Measurements from ENCODE around the gene SBF2. TPM values are rescaled to one million over a fixed set of nuclear protein-coding genes. Genes with fewer than 3 reads are reported as not detected.
"Not testable (repeated sequence)": the region's sequence is repeated elsewhere in the genome, so short reads cannot be mapped to it uniquely, and the experiment has no call there.

SBF2 gene
- total RNA-seq, 1 donor from 2014 or later: 39.5 TPM

GRCh38 chr11:9901943-9902342, 392.1 kb downstream of the SBF2 start:
- H3K4me1 Mint-ChIP-seq (ENCODE audit: unreplicated experiment): peaks cover 16% of the 10 kb centered on the region
- peaks cover 14% of the 10 kb centered on the region for H3K9me3 Mint-ChIP-seq
- no peak overlapping the region for H3K4me3 Mint-ChIP-seq
- H3K36me3 Mint-ChIP-seq: peaks cover 8% of the 10 kb centered on the region
- no peak overlapping the region for H3K27ac Mint-ChIP-seq
- H3K27me3 Mint-ChIP-seq: no peaks in the 10 kb centered on the region
- DNase-seq (ENCODE audit: extremely low spot score, unreplicated experiment): no peak
- TF ChIP-seq CTCF (conservative IDR thresholded peaks at IDR 0.05): no peak

GRCh38 chr11:9900253-9900652, 393.8 kb downstream of the SBF2 start:
- H3K9me3 Mint-ChIP-seq: peaks cover 14% of the 10 kb centered on the region
- H3K36me3 Mint-ChIP-seq: peaks cover 16% of the 10 kb centered on the region
- H3K4me3 Mint-ChIP-seq: peak overlapping the region; percentile 46
- not testable (repeated sequence) for DNase-seq (ENCODE audit: extremely low spot score, unreplicated experiment); H3K4me1 Mint-ChIP-seq (ENCODE audit: unreplicated experiment); H3K27me3 Mint-ChIP-seq
- peak overlapping the region; percentile 91 for H3K27ac Mint-ChIP-seq

- Mint-ChIP-seq H3K36me3 (peaks cover 20% of the 10 kb centered on the region), H3K4me1 (ENCODE audit: unreplicated experiment) (peaks cover 7% of the 10 kb centered on the region), H3K27ac (no peak overlapping the region), H3K9me3 (peaks cover 14% of the 10 kb centered on the region), H3K27me3 (no peaks in the 10 kb centered on the region), H3K4me3 (no peak overlapping the region)
- TF ChIP-seq CTCF (conservative IDR thresholded peaks at IDR 0.05): no peak
- DNase-seq (ENCODE audit: extremely low spot score, unreplicated experiment): no peak
Observed at GRCh38 chr11:9899676-9900075, 394.3 kb downstream of the SBF2 start.

- no peak overlapping the region for H3K27ac Mint-ChIP-seq
- no peak overlapping the region for H3K4me3 Mint-ChIP-seq
- H3K36me3 Mint-ChIP-seq: peaks cover 24% of the 10 kb centered on the region
- no peaks in the 10 kb centered on the region for H3K4me1 Mint-ChIP-seq (ENCODE audit: unreplicated experiment)
- peaks cover 5% of the 10 kb centered on the region for H3K9me3 Mint-ChIP-seq
- DNase-seq (ENCODE audit: extremely low spot score, unreplicated experiment): no peak
- TF ChIP-seq CTCF (conservative IDR thresholded peaks at IDR 0.05): no peak
- H3K27me3 Mint-ChIP-seq: no peaks in the 10 kb centered on the region
Observed at GRCh38 chr11:9896902-9897301, 397.1 kb downstream of the SBF2 start.

- peaks cover 20% of the 10 kb centered on the region for H3K36me3 Mint-ChIP-seq
- H3K4me3 Mint-ChIP-seq: no peak overlapping the region
- H3K4me1 Mint-ChIP-seq (ENCODE audit: unreplicated experiment): no peaks in the 10 kb centered on the region
- no peaks in the 10 kb centered on the region for H3K27me3 Mint-ChIP-seq
- H3K9me3 Mint-ChIP-seq: peaks cover under 1% of the 10 kb centered on the region
- no peak overlapping the region for H3K27ac Mint-ChIP-seq
- TF ChIP-seq CTCF (conservative IDR thresholded peaks at IDR 0.05): no peak
- no peak for DNase-seq (ENCODE audit: extremely low spot score, unreplicated experiment)
Observed at GRCh38 chr11:9895006-9895405, 399.0 kb downstream of the SBF2 start.

GRCh38 chr11:9893474-9893873, 400.5 kb downstream of the SBF2 start:
- no peak for TF ChIP-seq CTCF (conservative IDR thresholded peaks at IDR 0.05)
- DNase-seq (ENCODE audit: extremely low spot score, unreplicated experiment): no peak
- Mint-ChIP-seq H3K9me3 (no peaks in the 10 kb centered on the region), H3K27ac (no peak overlapping the region), H3K4me1 (ENCODE audit: unreplicated experiment) (no peaks in the 10 kb centered on the region), H3K4me3 (no peak overlapping the region), H3K36me3 (peaks cover 20% of the 10 kb centered on the region), H3K27me3 (no peaks in the 10 kb centered on the region)
